KOPT-K1 (cell line): ENCODE data around the gene ALPK3.

ENCODE experiments used
- H3K27ac ChIP-seq: fragments of 200-600 bp; sonication (generic); 2 replicates; pipeline ENCODE4 v1.5.1; 2016; ENCODE audit warnings: antibody characterized with exemption, mild to moderate bottlenecking, low read depth, low read length; ENCODE audit not compliant: poor library complexity, severe bottlenecking
- H3K36me3 ChIP-seq: fragments of 200-600 bp; sonication (generic); 2 replicates; pipeline ENCODE4 v1.5.1; 2017; ENCODE audit warnings: antibody characterized with exemption, mild to moderate bottlenecking, low read length, moderate library complexity; ENCODE audit not compliant: insufficient read depth
- H3K9me3 ChIP-seq: fragments of 200-600 bp; sonication (generic); 2 replicates; pipeline ENCODE4 v1.5.1; 2017; ENCODE audit warnings: antibody characterized with exemption, low read length, mild to moderate bottlenecking; ENCODE audit not compliant: insufficient read depth, poor library complexity, severe bottlenecking

Gene ALPK3

DNA sequence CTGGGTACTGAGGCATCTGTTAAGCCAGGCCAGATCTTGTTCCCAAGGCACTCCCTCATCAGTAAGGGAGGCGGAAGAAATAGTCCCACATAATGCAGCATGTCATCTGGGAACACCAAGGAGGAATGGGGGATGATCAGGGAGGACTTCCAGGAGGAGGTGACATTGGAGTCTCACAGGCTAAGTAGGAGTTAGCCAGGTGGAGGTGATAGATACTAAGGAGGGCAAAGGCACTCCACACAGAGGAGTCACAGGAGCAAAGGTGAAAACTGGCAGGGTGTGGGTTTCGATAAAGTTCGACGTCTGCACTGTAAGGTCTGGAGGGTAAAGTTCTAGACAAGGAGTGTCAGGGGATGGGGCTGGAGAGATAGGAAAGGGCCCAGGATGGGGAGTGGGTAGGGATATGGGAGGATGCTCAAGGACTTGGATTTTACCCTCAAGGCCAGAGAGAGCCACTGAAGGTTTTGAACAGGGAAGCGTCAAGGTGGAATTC is 73.6 kb downstream of the ALPK3 start:
- Histone ChIP-seq H3K36me3 (no peaks in the 10 kb centered on the region), H3K9me3 (no peaks in the 10 kb centered on the region), H3K27ac (no peak overlapping the region)

DNA sequence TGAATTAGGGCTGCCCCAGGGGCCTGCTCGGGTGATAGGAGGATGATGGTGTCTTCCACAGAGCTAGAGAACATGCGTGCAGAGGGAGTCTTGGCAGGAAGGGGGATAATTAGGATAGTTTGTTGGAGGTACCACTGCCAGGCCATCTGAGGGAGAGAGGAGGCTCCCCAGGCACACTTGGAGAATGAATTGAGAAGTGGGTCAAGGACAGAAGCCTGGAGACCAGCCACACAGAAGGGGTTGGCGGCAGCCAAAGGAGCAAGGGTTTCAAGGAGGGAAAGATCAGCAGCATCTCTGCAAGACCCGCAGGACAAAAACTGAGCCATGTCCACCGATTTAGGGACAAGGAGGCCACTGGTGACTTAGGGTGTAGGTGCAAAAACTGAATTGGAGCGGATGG is 74.2 kb downstream of the ALPK3 start:
- Histone ChIP-seq H3K9me3 (no peaks in the 10 kb centered on the region), H3K27ac (no peak overlapping the region), H3K36me3 (no peaks in the 10 kb centered on the region)

GRCh38 chr15:84892786-84893307 is 75.7 kb downstream of the ALPK3 start:
- Histone ChIP-seq H3K27ac (no peak overlapping the region), H3K9me3 (no peaks in the 10 kb centered on the region), H3K36me3 (no peaks in the 10 kb centered on the region)

DNA sequence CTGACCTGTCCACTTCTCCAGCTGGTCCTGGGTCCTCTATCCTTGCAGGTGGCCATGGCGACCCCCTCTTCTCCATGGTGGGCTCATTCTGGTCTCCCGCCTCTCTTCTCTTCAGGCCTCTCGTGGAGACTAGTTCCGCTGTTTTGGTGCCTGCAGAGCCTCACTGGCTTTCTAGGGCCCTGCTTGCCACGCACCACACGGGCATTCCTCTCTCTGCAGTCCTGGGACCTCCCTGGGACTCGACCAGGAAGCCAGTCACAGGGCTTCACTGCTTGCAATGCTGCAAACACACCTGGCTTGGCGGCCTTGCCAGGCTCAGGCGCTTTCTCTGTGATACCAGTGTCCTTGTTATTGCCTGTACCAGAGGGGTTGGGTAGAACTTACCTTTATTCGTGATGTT is 76.5 kb downstream of the ALPK3 start:
- Histone ChIP-seq H3K27ac (no peak overlapping the region), H3K9me3 (no peaks in the 10 kb centered on the region), H3K36me3 (no peaks in the 10 kb centered on the region)

- Histone ChIP-seq H3K36me3 (no peaks in the 10 kb centered on the region), H3K27ac (no peak overlapping the region), H3K9me3 (no peaks in the 10 kb centered on the region)
Measured at GRCh38 chr15:84894736-84895425, 77.7 kb downstream of the ALPK3 start.

- no peak overlapping the region for H3K27ac ChIP-seq
- H3K9me3 ChIP-seq: no peaks in the 10 kb centered on the region
- no peaks in the 10 kb centered on the region for H3K36me3 ChIP-seq
Measured at GRCh38 chr15:84898761-84899160, 81.6 kb downstream of the ALPK3 start.

DNA sequence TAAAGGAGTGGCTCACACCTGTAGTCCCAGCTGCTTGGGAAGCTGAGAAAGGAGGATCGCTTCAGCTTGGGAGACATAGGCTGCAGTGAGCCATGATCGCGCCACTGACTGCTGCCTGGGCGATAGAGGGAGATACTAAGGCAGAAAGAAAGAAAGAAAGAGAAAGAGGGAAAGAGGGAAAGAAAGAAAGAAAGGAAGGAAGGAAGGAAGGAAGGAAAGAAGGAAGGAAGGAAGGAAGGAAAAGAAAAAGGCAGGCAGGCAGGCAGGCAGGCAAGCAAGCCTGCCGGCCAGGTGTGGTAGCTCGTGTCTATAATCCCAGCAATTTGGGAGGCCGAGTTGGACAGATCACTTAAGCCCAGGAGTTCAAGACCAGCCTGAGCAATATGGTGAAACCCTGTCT is 82.6 kb downstream of the ALPK3 start:
- no peaks in the 10 kb centered on the region for H3K9me3 ChIP-seq
- H3K27ac ChIP-seq: no peak overlapping the region
- H3K36me3 ChIP-seq: no peaks in the 10 kb centered on the region

DNA sequence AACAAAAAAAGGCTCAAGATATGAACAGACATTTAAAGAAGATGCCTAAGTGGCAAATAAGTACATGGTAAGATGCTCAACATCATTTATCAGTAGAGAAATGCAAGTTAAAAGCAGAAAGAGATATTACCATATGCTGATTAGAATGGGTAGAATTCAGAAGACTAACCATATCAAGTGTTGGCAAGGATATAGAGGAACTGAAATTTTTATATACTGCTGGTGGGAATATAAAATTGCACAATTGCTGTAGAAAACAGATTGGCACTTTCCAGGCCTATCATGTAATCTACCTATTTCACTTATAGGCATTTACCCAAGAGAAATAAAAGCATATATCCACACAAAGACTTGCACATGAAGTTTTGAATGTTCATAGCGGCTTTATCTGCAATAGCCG is 84.4 kb downstream of the ALPK3 start:
- Histone ChIP-seq H3K9me3 (no peaks in the 10 kb centered on the region), H3K36me3 (no peaks in the 10 kb centered on the region), H3K27ac (no peak overlapping the region)

- no peak overlapping the region for H3K27ac ChIP-seq
Measured at GRCh38 chr15:84903751-84904150, 86.6 kb downstream of the ALPK3 start.

GRCh38 chr15:84904419-84904818 is 87.3 kb downstream of the ALPK3 start:
- Histone ChIP-seq H3K36me3 (no peaks in the 10 kb centered on the region), H3K9me3 (no peaks in the 10 kb centered on the region), H3K27ac (no peak overlapping the region)

More at GRCh38 chr15:84903751-84904150, 86.6 kb downstream of the ALPK3 start:
- H3K36me3 ChIP-seq: no peaks in the 10 kb centered on the region
- no peaks in the 10 kb centered on the region for H3K9me3 ChIP-seq

- no peaks in the 10 kb centered on the region for H3K36me3 ChIP-seq
- H3K9me3 ChIP-seq: no peaks in the 10 kb centered on the region
- H3K27ac ChIP-seq: no peak overlapping the region
Measured at GRCh38 chr15:84905016-84905916, 88.1 kb downstream of the ALPK3 start.

DNA sequence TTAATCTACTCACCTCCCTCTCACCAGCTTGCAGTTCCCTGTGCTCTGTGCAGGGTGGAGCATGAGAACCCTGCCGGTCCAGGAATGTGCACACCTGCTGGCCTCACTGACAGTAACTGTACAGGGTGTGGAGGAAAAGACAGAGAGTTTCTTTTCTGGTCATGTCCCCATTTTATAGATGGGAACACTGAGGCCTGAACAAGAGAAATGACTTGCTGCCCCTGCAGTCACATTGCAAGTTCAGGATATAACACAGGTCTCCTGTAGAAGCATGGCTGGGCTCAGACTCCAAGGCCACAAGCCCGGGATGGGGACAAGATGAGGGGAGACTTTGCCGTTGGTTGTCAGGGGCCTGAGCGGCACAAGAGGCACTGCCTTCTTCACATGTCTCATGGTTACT is 90.6 kb downstream of the ALPK3 start:
- H3K9me3 ChIP-seq: no peaks in the 10 kb centered on the region
- H3K27ac ChIP-seq: no peak overlapping the region
- H3K36me3 ChIP-seq: no peaks in the 10 kb centered on the region

- no peaks in the 10 kb centered on the region for H3K9me3 ChIP-seq
- no peaks in the 10 kb centered on the region for H3K36me3 ChIP-seq
- no peak overlapping the region for H3K27ac ChIP-seq
Measured at GRCh38 chr15:84908564-84908963, 91.4 kb downstream of the ALPK3 start.

- Histone ChIP-seq H3K9me3 (no peaks in the 10 kb centered on the region), H3K36me3 (no peaks in the 10 kb centered on the region), H3K27ac (no peak overlapping the region)
Measured at GRCh38 chr15:84909029-84909428, 91.9 kb downstream of the ALPK3 start.

GRCh38 chr15:84909782-84910181 is 92.6 kb downstream of the ALPK3 start:
- H3K9me3 ChIP-seq: no peaks in the 10 kb centered on the region
- no peak overlapping the region for H3K27ac ChIP-seq
- no peaks in the 10 kb centered on the region for H3K36me3 ChIP-seq
